ENCODE results near the gene ST8SIA1. TPM values are rescaled to one million over a fixed set of nuclear protein-coding genes. Genes with fewer than 3 reads are reported as not detected.

Gene ST8SIA1
- total RNA-seq, 1 donor from 2014 or later, result 0.21 TPM

- no peak overlapping the region for H3K27ac Mint-ChIP-seq
- no peaks in the 10 kb centered on the region for H3K4me1 Mint-ChIP-seq
- no peaks in the 10 kb centered on the region for H3K9me3 Mint-ChIP-seq
- H3K4me3 Mint-ChIP-seq, result no peak overlapping the region
- no peaks in the 10 kb centered on the region for H3K36me3 Mint-ChIP-seq (ENCODE audit: low read depth)
- intact Hi-C loops (cut with micrococcal nuclease), result no loop called here
- peaks cover 2% of the 10 kb centered on the region for H3K27me3 Mint-ChIP-seq
- no peak for DNase-seq
Observed at GRCh38 chr12:22229652-22230279, 104.7 kb downstream of the ST8SIA1 start.

- Mint-ChIP-seq H3K4me3 (no peak overlapping the region), H3K36me3 (ENCODE audit: low read depth) (no peaks in the 10 kb centered on the region), H3K9me3 (no peaks in the 10 kb centered on the region), H3K27ac (no peak overlapping the region), H3K4me1 (no peaks in the 10 kb centered on the region), H3K27me3 (peaks cover 3% of the 10 kb centered on the region)
- intact Hi-C loops (cut with micrococcal nuclease), result no loop called here
- DNase-seq, result no peak
Observed at GRCh38 chr12:22228022-22228875, 106.3 kb downstream of the ST8SIA1 start.

- no peak overlapping the region for H3K4me3 Mint-ChIP-seq
- intact Hi-C loops (cut with micrococcal nuclease), result no loop called here
- no peaks in the 10 kb centered on the region for H3K4me1 Mint-ChIP-seq
- peaks cover 4% of the 10 kb centered on the region for H3K27me3 Mint-ChIP-seq
- no peak overlapping the region for H3K27ac Mint-ChIP-seq
- H3K9me3 Mint-ChIP-seq, result no peaks in the 10 kb centered on the region
- H3K36me3 Mint-ChIP-seq (ENCODE audit: low read depth), result no peaks in the 10 kb centered on the region
- DNase-seq, result no peak
Observed at GRCh38 chr12:22223356-22223755, 111.2 kb downstream of the ST8SIA1 start.

- Mint-ChIP-seq H3K27me3 (no peaks in the 10 kb centered on the region), H3K4me3 (no peak overlapping the region), H3K9me3 (no peaks in the 10 kb centered on the region), H3K27ac (no peak overlapping the region), H3K36me3 (ENCODE audit: low read depth) (no peaks in the 10 kb centered on the region), H3K4me1 (no peaks in the 10 kb centered on the region)
- DNase-seq, result no peak
- intact Hi-C loops (cut with micrococcal nuclease), result no loop called here
Observed at GRCh38 chr12:22217556-22217955, 117.0 kb downstream of the ST8SIA1 start.

- no peaks in the 10 kb centered on the region for H3K4me1 Mint-ChIP-seq
- no peaks in the 10 kb centered on the region for H3K9me3 Mint-ChIP-seq
Observed at GRCh38 chr12:22215467-22216253, 118.8 kb downstream of the ST8SIA1 start.

GRCh38 chr12:22211128-22211527, 123.4 kb downstream of the ST8SIA1 start:
- DNase-seq, result no peak
- Mint-ChIP-seq H3K27me3 (no peaks in the 10 kb centered on the region), H3K36me3 (ENCODE audit: low read depth) (no peaks in the 10 kb centered on the region), H3K4me1 (no peaks in the 10 kb centered on the region), H3K27ac (no peak overlapping the region), H3K4me3 (no peak overlapping the region), H3K9me3 (no peaks in the 10 kb centered on the region)
- intact Hi-C loops (cut with micrococcal nuclease), result no loop called here

More at GRCh38 chr12:22215467-22216253, 118.8 kb downstream of the ST8SIA1 start:
- Mint-ChIP-seq H3K27me3 (no peaks in the 10 kb centered on the region), H3K27ac (no peak overlapping the region), H3K4me3 (no peak overlapping the region), H3K36me3 (ENCODE audit: low read depth) (no peaks in the 10 kb centered on the region)
- DNase-seq, result no peak
- intact Hi-C loops (cut with micrococcal nuclease), result no loop called here

DNA sequence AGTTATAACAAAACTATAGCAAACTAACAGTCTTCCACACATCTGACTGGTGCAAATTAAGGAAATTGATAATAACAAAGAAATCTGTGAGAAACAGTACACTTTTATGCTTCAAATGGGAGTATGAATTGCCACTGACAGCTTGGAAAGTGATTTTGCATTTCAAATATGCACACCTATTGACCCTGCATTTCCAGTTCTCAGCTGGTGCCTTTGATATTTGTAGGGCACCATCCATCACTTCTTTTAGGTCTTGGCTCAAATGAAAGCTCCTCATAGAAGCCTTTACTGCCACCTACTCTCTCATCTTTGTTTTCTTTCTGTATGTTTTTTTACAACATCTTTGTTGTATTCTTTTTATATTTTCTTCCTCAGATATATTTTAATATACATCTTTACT, 125.1 kb downstream of the ST8SIA1 start:
- Mint-ChIP-seq H3K27ac (no peak overlapping the region), H3K4me3 (no peak overlapping the region), H3K4me1 (no peaks in the 10 kb centered on the region), H3K9me3 (no peaks in the 10 kb centered on the region), H3K36me3 (ENCODE audit: low read depth) (no peaks in the 10 kb centered on the region), H3K27me3 (peaks cover 2% of the 10 kb centered on the region)
- DNase-seq, result no peak
- intact Hi-C loops (cut with micrococcal nuclease), result no loop called here

- no peaks in the 10 kb centered on the region for H3K4me1 Mint-ChIP-seq
- H3K9me3 Mint-ChIP-seq, result no peaks in the 10 kb centered on the region
- DNase-seq, result no peak
- H3K27me3 Mint-ChIP-seq, result peaks cover 2% of the 10 kb centered on the region
- no peak overlapping the region for H3K27ac Mint-ChIP-seq
- no peak overlapping the region for H3K4me3 Mint-ChIP-seq
- intact Hi-C loops (cut with micrococcal nuclease), result no loop called here
- no peaks in the 10 kb centered on the region for H3K36me3 Mint-ChIP-seq (ENCODE audit: low read depth)
Observed at GRCh38 chr12:22206111-22206728, 128.3 kb downstream of the ST8SIA1 start.

DNA sequence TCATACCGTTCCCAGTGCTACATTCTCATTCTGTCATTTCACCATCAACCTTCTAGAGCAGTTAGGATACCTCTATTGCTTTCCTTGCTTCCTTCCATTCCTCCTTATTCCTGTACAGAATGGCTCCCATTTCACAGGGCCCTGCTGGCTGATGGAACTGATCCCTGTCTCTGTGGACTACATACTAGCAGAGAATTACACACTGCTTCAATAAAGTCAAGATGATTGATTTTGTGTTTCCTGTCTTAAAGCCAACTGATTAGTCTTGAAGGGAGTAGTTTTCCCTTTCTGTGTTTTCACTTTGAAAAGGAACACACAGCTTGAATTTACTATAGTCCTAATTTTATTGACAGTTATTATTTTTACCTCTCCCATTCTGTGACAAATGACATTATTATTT, 130.1 kb downstream of the ST8SIA1 start:
- no peaks in the 10 kb centered on the region for H3K9me3 Mint-ChIP-seq
- H3K36me3 Mint-ChIP-seq (ENCODE audit: low read depth), result no peaks in the 10 kb centered on the region
- no peak overlapping the region for H3K27ac Mint-ChIP-seq
- H3K4me3 Mint-ChIP-seq, result no peak overlapping the region
- intact Hi-C loops (cut with micrococcal nuclease), result no loop called here
- no peaks in the 10 kb centered on the region for H3K4me1 Mint-ChIP-seq
- DNase-seq, result no peak
- peaks cover 2% of the 10 kb centered on the region for H3K27me3 Mint-ChIP-seq

- DNase-seq, result no peak
- no peaks in the 10 kb centered on the region for H3K9me3 Mint-ChIP-seq
- H3K36me3 Mint-ChIP-seq (ENCODE audit: low read depth), result no peaks in the 10 kb centered on the region
- H3K4me1 Mint-ChIP-seq, result no peaks in the 10 kb centered on the region
- no peak overlapping the region for H3K4me3 Mint-ChIP-seq
- intact Hi-C loops (cut with micrococcal nuclease), result no loop called here
- no peak overlapping the region for H3K27ac Mint-ChIP-seq
- H3K27me3 Mint-ChIP-seq, result peaks cover 2% of the 10 kb centered on the region
Observed at GRCh38 chr12:22202847-22203246, 131.7 kb downstream of the ST8SIA1 start.

DNA sequence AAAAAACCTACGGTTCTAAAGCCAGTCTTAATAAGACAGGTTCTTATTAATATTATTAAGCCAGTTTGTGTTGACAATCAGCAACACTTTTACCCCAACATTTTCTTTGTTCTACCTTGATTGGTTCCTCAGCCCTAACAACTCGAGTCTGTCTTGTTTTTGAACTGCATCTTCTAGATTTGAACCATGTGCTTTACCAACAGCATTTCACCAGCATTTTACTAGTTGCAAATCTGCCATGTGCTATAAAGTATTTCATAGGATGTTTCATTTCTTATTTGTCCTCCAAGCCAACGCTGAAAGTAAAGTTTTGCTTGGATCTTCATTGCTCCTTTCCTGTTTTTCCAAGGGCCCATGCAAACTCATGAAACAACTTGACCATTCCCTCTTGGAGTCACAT, 133.4 kb downstream of the ST8SIA1 start:
- H3K36me3 Mint-ChIP-seq (ENCODE audit: low read depth), result no peaks in the 10 kb centered on the region
- DNase-seq, result no peak
- intact Hi-C loops (cut with micrococcal nuclease), result no loop called here

DNA sequence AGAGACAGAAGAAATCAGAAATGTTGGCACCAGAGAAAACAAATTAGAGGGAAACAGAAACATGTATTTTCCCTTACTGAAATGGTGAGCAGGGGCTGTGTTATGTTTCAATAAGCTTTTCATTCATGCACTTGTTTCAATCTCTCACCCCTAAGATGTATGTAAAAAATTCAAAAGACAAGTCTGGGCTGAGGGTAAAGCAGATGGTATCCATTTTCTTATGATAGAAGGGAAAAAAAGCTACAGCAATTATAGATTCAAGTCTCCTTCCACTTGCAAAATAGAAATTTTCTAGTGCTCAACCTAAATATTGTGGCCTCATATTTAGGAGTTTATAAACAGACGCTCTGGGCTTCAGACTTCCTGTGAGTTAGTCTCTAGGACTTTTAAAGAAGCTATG, 138.3 kb downstream of the ST8SIA1 start:
- Mint-ChIP-seq H3K4me1 (no peaks in the 10 kb centered on the region), H3K27me3 (no peaks in the 10 kb centered on the region), H3K4me3 (no peak overlapping the region), H3K27ac (no peak overlapping the region), H3K36me3 (ENCODE audit: low read depth) (no peaks in the 10 kb centered on the region), H3K9me3 (no peaks in the 10 kb centered on the region)
- intact Hi-C loops (cut with micrococcal nuclease), result no loop called here
- no peak for DNase-seq

More for the DNA sequence above, 133.4 kb downstream of the ST8SIA1 start:
- H3K4me3 Mint-ChIP-seq, result no peak overlapping the region
- H3K9me3 Mint-ChIP-seq, result no peaks in the 10 kb centered on the region
- H3K4me1 Mint-ChIP-seq, result no peaks in the 10 kb centered on the region
- no peak overlapping the region for H3K27ac Mint-ChIP-seq
- H3K27me3 Mint-ChIP-seq, result peaks cover 2% of the 10 kb centered on the region

- H3K36me3 Mint-ChIP-seq (ENCODE audit: low read depth), result no peaks in the 10 kb centered on the region
- no peak overlapping the region for H3K27ac Mint-ChIP-seq
- no peaks in the 10 kb centered on the region for H3K4me1 Mint-ChIP-seq
- no peaks in the 10 kb centered on the region for H3K9me3 Mint-ChIP-seq
- intact Hi-C loops (cut with micrococcal nuclease), result no loop called here
- DNase-seq, result no peak
- H3K4me3 Mint-ChIP-seq, result no peak overlapping the region
- no peaks in the 10 kb centered on the region for H3K27me3 Mint-ChIP-seq
Observed at GRCh38 chr12:22190969-22191368, 143.5 kb downstream of the ST8SIA1 start.

GRCh38 chr12:22188431-22188830, 146.1 kb downstream of the ST8SIA1 start:
- Mint-ChIP-seq H3K36me3 (ENCODE audit: low read depth) (no peaks in the 10 kb centered on the region), H3K27ac (no peak overlapping the region), H3K27me3 (no peaks in the 10 kb centered on the region), H3K4me3 (no peak overlapping the region), H3K4me1 (no peaks in the 10 kb centered on the region), H3K9me3 (no peaks in the 10 kb centered on the region)
- intact Hi-C loops (cut with micrococcal nuclease), result no loop called here
- DNase-seq, result no peak
